Measurements from ENCODE around the gene PABPC1L2B.
"Not testable (repeated sequence)": the region's sequence is repeated elsewhere in the genome, so short reads cannot be mapped to it uniquely, and the experiment has no call there.

The PABPC1L2B gene

GRCh38 chrX:73002733-73003132, at the start of gene PABPC1L2B:
Gene PABPC1L2B, plus strand, starts transcription at chrX:73002939. Its CDS starts 704 bp downstream, at chrX:73003643.
- H3K4me1 Mint-ChIP-seq; H3K27me3 Mint-ChIP-seq; H3K36me3 Mint-ChIP-seq (ENCODE audit: insufficient read depth); DNase-seq (ENCODE audit: low spot score in 2 of 2); H3K9me3 Mint-ChIP-seq; ATAC-seq (replicated peaks; ENCODE audit: extremely low read depth, poor library complexity, severe bottlenecking); H3K4me3 Mint-ChIP-seq; H3K27ac Mint-ChIP-seq (ENCODE audit: low read depth): not testable (repeated sequence)

- not testable (repeated sequence) for H3K9me3 Mint-ChIP-seq; H3K27ac Mint-ChIP-seq (ENCODE audit: low read depth); DNase-seq (ENCODE audit: low spot score in 2 of 2)
These were observed 42.8 kb upstream of the PABPC1L2B start for GRCh38 chrX:72959971-72960370.

GRCh38 chrX:72971859-72972258, 30.9 kb upstream of the PABPC1L2B start:
- not testable (repeated sequence) for H3K27ac Mint-ChIP-seq (ENCODE audit: low read depth); H3K9me3 Mint-ChIP-seq; H3K36me3 Mint-ChIP-seq (ENCODE audit: insufficient read depth); ATAC-seq (replicated peaks; ENCODE audit: extremely low read depth, poor library complexity, severe bottlenecking); H3K27me3 Mint-ChIP-seq; DNase-seq (ENCODE audit: low spot score in 2 of 2); H3K4me3 Mint-ChIP-seq; H3K4me1 Mint-ChIP-seq

More at GRCh38 chrX:72959971-72960370, 42.8 kb upstream of the PABPC1L2B start:
- H3K4me3 Mint-ChIP-seq; ATAC-seq (replicated peaks; ENCODE audit: extremely low read depth, poor library complexity, severe bottlenecking); H3K27me3 Mint-ChIP-seq; H3K36me3 Mint-ChIP-seq (ENCODE audit: insufficient read depth); H3K4me1 Mint-ChIP-seq: not testable (repeated sequence)

GRCh38 chrX:72974885-72975284, 27.9 kb upstream of the PABPC1L2B start:
- not testable (repeated sequence) for H3K27ac Mint-ChIP-seq (ENCODE audit: low read depth); H3K4me3 Mint-ChIP-seq; ATAC-seq (replicated peaks; ENCODE audit: extremely low read depth, poor library complexity, severe bottlenecking); H3K27me3 Mint-ChIP-seq; DNase-seq (ENCODE audit: low spot score in 2 of 2); H3K9me3 Mint-ChIP-seq; H3K36me3 Mint-ChIP-seq (ENCODE audit: insufficient read depth); H3K4me1 Mint-ChIP-seq

GRCh38 chrX:72980894-72981469, 21.8 kb upstream of the PABPC1L2B start:
- not testable (repeated sequence) for H3K27me3 Mint-ChIP-seq; H3K27ac Mint-ChIP-seq (ENCODE audit: low read depth); ATAC-seq (replicated peaks; ENCODE audit: extremely low read depth, poor library complexity, severe bottlenecking); H3K9me3 Mint-ChIP-seq; H3K4me3 Mint-ChIP-seq; H3K36me3 Mint-ChIP-seq (ENCODE audit: insufficient read depth); DNase-seq (ENCODE audit: low spot score in 2 of 2); H3K4me1 Mint-ChIP-seq

GRCh38 chrX:73004032-73004431, 1.3 kb downstream of the PABPC1L2B start:
- DNase-seq (ENCODE audit: low spot score in 2 of 2); H3K27me3 Mint-ChIP-seq; H3K4me3 Mint-ChIP-seq; H3K9me3 Mint-ChIP-seq; ATAC-seq (replicated peaks; ENCODE audit: extremely low read depth, poor library complexity, severe bottlenecking); H3K4me1 Mint-ChIP-seq; H3K27ac Mint-ChIP-seq (ENCODE audit: low read depth); H3K36me3 Mint-ChIP-seq (ENCODE audit: insufficient read depth): not testable (repeated sequence)

GRCh38 chrX:73021361-73022092, 18.8 kb downstream of the PABPC1L2B start:
- Mint-ChIP-seq H3K4me3 (no peak overlapping the region), H3K9me3 (peaks cover 10% of the 10 kb centered on the region), H3K36me3 (ENCODE audit: insufficient read depth) (no peaks in the 10 kb centered on the region), H3K4me1 (no peaks in the 10 kb centered on the region), H3K27ac (ENCODE audit: low read depth) (no peak overlapping the region), H3K27me3 (no peaks in the 10 kb centered on the region)
- DNase-seq (ENCODE audit: low spot score in 2 of 2) (no peak), ATAC-seq (replicated peaks; ENCODE audit: extremely low read depth, poor library complexity, severe bottlenecking) (no peak)

- not testable (repeated sequence) for ATAC-seq (replicated peaks; ENCODE audit: extremely low read depth, poor library complexity, severe bottlenecking); H3K36me3 Mint-ChIP-seq (ENCODE audit: insufficient read depth); H3K4me3 Mint-ChIP-seq; H3K27me3 Mint-ChIP-seq; DNase-seq (ENCODE audit: low spot score in 2 of 2); H3K4me1 Mint-ChIP-seq; H3K27ac Mint-ChIP-seq (ENCODE audit: low read depth)
- peaks cover 10% of the 10 kb centered on the region for H3K9me3 Mint-ChIP-seq
These were observed 19.3 kb downstream of the PABPC1L2B start for GRCh38 chrX:73022093-73022445.

- DNase-seq (ENCODE audit: low spot score in 2 of 2): no peak
- Mint-ChIP-seq H3K9me3 (peaks cover 10% of the 10 kb centered on the region), H3K27me3 (peaks cover 10% of the 10 kb centered on the region), H3K36me3 (ENCODE audit: insufficient read depth) (no peaks in the 10 kb centered on the region), H3K27ac (ENCODE audit: low read depth) (no peak overlapping the region), H3K4me3 (no peak overlapping the region), H3K4me1 (no peaks in the 10 kb centered on the region)
- no peak for ATAC-seq (replicated peaks; ENCODE audit: extremely low read depth, poor library complexity, severe bottlenecking)
These were observed 26.1 kb downstream of the PABPC1L2B start for GRCh38 chrX:73028876-73029275.
